Stimulated activated CD4-positive, alpha-beta T cell treated with anti-CD3 and anti-CD28 coated beads, Interleukin-2, amount 100 ng/mL, for 4 hours (primary cell): Measurements from ENCODE around the gene DBF4B.
"Not testable (repeated sequence)": the region's sequence is repeated elsewhere in the genome, so short reads cannot be mapped to it uniquely, and the experiment has no call there.

Experiments used
- DNase-seq: peaks from one replicate; pipeline ENCODE4 v3.0.0-alpha.2; 2020; ENCODE audit warnings: low read depth

DBF4B gene

DNA sequence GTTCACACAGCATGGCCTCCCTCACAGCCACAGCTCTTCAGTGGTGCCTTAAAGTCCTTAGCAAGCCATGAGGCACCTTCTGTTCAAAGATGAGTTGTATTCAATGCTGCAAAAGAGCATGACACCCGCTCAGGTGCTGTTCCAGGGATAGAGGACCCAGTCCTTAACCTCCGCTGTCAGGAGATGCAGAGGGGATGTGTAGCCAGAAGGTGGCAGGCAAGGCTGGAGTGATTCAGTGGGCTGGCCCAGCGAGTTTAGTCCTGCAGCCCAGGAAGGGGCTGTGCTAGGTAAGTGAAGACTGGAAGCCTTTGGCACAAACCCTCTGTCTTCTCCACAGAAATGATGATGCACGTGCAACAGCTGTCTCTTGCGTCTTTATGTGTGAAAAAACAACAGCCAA lies 25.3 kb downstream of the DBF4B start:
- no peak for DNase-seq

DNA sequence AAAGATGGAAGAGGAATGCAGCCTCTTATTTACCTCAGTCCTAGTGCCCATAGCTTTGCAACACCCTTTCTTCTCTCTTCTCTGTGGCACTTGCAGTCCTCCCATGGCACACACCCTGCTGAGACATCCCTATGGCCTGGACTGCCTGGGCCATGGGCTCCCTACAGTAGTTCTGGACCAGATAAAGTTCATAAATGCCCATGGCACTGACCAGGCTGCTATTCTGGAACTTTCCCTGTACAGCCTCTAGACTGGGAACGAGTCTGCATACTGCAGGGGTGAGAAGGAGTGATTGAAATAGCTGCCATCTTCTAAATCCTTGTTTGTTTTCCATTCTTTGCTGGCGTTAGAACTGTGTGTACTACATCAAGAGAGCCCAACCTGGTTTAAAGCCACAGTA lies 25.8 kb downstream of the DBF4B start:
- no peak for DNase-seq

DNA sequence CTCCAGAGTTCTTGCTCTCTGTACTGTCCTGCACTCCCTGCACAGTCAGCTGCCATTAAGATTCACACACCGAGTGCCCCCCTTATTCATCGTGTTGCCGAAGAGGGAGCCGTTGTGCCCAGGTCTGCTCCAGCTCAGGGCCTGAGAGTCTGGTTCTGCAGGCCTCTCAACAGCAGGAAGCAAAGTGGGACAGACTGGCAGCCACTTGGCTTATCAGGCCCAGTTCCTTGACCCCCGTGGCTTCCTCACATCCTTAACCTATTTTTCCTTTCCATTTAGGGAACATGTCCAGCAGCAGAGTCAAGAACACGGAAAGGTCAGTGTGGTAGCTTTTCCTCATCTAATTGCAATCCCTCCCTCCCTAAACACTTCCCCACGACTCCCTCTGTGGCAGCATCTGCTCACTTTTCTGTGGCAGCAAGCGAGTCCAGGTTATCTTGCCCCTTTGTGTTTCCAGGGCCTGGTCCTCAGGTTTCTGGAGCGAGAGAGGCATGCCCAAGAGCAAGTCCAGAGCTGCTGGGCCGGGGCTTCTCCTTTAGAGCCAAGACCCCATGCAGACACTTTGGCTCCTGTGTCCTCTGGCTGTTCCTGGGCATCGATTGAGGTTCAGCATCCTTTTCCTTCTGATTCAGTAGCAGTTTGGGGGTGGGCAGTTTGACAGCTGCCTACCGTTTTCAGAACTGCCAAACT lies 28.2 kb downstream of the DBF4B start:
- DNase-seq, result no peak

DNA sequence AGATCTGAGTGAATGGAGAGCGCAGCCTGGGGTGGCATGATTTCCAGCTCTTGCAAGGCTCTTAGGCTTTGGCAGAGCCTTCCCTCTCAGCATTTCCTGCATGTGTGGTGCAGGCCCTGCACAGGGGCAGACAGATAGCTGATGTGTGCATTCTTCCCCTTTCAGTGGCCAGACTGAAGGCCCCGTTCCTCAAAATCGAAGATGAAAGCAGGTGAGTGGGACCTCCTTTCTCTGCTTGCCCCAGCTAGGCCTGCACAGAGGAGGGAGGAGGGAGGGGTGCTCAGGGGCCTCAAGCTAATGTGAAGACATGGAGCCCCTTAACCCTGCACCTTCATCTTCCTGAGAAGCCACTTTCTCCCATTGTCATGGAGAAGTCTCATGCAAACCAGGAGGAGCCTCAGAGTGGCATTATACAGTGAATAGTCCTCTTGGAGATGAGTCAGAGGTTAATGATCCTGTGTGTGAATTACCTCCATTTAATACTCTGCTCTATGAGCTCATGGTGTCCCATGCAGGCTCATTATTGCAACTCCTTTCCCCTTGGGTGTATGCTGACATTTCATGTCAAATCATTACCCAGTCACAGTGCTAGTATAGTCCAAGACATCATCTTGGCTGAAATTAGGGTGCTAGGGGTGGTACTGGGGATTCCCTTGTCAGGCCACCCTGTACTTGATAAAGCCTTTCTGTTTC lies 29.9 kb downstream of the DBF4B start:
- DNase-seq, result no peak

DNA sequence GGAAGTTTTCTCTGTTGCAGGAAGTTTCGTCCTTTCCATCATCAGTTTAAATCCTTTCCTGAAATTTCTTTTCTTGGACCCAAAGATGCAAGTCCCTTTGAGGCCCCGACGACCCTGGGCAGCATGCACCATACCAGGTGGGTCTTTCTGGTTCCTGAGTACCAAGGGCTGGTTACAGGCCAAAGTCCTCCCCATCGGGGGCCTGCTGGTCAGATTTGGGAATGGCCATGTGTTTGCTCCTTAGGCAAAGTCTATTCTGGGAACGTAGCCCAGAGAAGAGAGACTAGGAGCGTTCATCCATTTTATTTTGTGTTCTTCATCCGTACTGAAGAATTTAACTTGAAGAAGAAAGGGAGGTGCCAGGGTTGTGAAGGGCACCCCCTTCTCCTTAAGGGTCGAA lies 32.9 kb downstream of the DBF4B start:
- DNase-seq, result no peak

DNA sequence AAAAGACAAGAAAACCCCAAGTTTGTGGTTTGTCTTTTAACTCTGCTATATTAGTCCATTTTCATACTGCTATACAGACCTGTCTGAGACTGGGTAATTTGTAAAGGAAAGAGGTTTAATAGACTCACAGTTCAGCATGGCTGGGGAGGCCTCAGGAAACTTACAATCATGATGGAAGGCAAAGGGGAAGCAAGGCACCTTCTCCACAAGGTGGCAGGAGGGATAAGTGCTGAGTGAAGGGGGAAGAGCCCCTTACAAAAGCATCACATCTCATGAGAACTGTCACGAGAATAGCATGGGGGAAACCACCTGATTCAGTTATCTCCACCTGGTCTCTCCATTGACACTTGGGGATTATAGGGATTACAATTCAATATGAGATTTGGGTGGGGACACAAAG lies 36.8 kb downstream of the DBF4B start:
- DNase-seq, result no peak

DNA sequence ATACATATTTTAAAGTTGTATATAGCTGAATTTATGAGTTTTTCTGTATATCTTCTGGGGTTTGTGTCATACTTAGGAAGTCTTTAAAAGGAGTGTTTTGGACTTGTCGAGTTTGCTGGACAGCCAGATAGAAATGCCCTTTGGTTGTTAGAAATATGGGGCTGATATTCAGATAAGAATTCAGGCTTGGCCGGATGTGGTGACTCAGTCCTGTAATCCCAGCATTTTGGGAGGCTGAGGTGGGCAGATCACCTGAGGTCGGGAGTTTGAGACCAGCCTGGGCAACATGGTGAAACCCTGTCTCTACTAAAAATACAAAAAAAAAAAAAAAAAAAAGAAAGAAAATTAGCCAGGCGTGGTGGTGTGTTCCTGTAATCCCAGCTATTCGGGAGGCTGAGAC lies 37.3 kb downstream of the DBF4B start:
- DNase-seq, result not testable (repeated sequence)

DNA sequence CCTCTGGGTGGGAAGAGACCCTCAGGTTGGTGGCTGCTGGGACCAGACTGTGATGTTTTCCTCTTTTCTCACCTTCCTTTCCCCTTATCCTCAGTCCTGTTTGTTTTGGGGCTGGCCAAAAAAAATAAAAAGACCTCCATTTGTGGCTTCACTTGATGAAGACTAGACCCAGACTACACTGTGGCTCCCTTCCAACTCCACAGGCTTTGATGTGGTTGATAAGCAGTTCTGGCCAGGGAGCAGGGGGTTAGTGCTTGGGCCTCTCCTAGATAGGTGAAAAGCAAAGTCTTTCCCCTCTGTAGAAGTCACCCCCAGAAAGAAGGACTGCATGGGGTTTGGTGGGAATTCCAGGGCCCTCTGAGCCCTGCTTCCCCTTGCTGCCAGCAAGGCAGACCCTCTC lies 39.1 kb downstream of the DBF4B start:
- no peak for DNase-seq

DNA sequence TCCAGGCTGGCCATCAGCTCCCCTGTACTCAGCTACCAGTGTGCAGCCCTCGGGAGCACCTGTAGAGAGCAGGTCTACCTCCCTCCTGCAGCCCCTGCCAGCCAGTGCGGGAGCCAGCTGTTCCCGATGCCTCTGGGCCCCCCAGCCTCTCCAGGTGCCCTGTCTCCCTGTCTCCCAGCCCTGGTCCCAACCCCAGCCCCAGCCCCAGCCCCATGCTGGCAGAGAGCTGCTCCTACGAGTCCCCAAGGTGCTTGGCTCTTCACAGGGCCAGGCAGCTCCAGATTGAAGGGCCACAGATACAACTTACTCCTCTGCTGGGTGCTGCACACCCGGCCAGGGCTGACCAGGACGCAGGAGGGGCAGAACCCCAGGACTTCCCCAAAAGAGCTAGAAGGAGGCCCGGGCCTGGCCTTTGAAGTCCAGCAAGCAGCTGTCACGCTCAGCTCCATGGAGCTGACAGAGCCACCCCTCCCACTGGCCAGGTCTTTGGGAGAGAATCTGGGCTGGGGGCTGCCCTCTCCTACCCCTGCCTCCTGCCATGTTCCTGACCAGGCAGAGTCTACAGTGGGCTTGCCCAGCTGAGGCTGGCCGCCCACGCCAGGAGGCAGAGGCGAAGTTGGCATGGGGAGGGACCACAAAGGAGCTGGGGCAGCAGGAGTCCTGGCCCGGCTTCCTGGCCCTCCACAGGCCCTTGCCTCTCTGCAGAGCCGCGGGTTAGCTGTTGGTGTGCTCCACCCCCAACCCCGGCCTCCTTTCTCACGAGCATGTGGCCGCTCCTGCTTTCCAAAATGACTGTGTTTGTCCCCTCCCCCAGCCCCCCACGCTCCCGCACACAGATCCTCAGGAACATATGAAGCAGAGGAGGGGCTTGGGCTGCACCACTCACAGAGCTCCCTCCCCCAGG lies 40.9 kb downstream of the DBF4B start:
- DNase-seq, result no peak

DNA sequence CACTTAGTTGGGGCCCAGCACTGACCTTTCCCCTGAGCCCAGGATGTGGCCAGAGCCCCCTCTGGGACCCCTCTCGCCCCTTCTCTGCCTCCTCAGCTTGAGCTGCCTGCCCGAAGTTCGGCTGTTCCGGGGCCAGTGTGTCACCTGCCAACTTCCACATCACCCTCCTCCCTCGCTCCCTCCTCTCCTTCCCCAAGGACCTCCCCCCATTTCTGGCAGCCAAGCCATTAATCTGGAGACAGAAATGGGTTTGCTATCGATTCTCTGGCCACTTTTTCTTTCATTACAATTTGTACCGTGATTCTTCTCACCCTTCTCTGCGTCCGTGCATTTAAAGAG lies 41.5 kb downstream of the DBF4B start:
- no peak for DNase-seq

DNA sequence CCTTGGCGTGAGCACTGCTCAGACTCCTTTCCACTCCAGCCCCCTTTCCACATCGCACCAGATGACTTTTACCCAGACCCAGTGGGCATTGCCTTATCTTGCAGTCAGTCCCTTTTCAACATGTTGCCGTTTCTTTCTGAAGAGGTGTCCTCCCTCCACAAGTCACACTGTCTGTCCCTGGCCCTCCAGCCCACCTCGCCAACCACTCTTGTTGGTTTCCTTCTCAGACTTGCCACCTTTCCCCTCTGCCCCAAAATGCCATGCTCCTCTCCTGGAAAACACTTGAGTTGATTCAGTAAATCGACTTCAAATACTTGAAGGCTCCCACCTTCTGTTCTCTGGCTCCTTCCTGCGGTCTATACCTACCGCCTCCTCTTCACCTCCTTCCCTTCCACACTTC lies 42.9 kb downstream of the DBF4B start:
- no peak for DNase-seq

DNA sequence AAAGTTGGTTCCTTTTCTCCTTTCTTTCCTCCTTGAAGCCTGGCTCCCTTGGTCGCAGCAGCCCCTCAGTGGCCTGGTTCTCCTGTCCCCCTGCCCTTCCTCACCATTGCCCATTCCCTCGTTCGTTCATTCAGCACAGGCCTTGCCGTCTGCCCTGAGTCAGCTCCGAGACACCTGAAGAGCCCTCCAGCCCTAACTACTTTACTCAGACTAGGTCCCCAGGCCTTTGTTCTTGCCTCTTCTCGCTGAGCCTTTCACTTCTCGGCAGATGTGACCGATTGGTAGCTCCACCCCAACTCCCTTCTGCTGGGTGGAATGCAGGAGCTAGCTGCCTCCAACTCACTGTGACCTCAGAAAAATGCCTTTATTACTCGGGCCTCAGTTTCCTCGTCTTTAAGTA lies 43.3 kb downstream of the DBF4B start:
- no peak for DNase-seq

DNA sequence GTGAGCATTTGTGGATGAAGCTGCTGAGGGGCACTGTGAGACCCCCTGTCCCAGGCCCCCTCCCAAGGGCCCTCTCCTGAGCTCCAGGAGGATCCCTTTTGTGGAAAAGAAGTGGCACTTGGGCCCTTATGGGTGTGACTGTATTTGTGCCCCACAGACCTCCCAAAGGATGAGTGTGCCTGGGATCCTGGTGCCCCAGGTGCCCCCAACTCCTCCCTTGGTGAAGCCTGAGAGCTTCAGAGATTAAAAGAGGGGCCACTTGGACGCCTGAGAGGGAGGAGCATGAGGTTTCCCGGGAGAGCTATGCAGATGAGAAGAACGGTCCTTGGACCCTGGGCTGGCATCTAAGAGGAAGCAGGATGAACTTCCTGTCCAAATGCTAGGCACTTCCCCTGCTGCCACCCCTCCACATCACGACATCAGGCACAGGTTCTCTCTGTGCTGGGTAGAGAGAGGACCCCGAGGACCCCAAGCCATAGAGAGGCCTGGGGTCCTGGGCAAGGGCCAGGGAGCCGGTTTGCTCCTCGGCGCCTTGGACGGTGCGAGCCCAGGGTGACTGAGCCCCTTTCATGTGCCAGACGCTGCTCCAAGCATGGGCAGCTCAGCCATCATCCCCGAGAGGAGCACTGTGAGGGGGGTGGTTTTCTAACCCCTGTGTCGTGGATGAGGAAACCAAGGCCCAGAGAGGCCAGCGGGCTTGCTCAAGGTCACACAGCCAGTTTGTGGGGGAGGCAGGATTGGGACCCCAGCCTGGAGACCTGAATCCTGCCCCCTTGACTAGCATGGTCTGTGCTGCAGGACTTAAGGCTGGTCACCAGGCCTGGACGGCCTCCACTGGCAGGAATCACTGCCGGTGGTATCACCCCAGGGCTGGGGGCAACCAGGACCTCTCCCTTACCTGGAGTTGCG lies 44.7 kb downstream of the DBF4B start:
- no peak for DNase-seq

DNA sequence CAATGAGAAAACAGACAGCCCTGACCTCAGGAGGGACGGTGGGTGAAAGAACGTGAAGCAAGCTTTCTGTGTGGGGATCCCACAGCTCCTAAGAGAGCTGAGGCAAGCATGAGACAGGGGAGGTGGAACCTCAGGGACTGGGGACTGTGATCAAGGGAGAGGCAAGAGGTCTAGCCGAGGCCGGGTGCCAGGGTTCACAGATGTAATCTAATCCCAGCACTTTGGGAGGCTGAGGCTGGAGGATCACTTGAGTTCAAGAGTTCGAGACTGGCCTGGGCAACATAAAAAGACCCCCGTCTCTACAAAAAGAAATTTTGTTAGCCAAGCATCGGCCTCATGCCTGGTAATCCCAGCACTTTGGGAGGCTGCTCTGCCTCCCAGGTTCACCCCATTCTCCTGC lies 45.8 kb downstream of the DBF4B start:
- DNase-seq, result no peak

DNA sequence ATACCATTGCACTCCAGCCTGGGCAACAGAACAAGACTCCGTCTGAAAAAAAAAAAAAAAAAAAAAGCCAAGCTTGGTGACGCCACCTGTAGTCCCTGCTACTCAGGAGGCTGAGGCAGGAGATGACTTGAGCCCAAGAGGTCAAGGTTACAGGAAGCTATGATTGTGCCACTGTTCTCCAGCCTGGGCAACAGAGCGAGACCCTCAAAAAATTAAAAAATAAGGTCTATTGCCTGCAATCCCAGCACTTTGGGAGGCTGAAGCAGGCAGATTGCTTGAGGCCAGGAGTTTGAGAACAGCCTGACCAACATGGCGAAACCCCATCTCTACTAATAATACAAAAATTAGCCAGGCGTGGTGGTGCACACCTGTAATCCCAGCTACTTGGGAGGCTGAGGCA lies 46.7 kb downstream of the DBF4B start:
- not testable (repeated sequence) for DNase-seq

DNA sequence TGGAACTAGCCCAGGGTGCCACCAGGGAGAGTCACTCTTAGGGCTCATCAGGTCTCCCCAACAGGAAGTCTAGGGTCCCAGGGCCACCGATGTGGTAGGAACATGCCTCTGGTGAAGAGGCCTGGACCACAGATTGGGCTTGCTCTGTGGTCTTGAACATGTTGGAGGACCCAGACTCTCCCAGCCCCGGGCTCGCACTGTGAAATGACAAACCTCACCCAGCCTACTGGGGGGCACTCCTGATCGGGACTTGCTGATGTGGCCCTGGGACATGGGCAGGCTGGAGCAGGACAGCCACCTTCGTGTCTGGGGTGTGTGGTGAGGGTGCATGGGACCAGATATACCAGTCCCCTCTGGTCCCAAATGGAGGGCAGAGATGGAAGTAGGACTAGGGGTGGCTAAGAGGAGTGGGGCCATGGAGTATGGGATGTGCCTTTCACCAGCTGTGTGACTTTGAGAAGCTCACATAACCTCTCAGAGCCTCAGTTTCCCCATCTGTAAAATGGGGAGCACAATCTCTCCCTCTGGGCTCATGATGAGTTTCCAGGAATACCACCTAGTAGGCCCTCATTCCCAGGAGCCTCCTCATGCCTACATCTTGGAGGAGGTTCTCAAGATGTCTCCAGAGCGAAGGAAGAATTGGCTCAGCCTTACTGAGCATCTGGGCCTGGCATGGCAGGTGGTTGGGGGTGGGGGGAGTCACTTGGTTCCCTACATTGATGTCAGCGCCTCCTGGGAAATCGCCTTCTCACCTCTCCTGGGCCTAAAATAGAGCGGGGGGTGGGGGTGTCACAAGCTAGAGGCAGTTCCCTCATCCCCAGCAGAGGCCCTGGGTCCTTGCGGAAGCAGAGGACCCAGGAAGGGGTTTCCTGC lies 48.8 kb downstream of the DBF4B start:
- DNase-seq, result no peak

DNA sequence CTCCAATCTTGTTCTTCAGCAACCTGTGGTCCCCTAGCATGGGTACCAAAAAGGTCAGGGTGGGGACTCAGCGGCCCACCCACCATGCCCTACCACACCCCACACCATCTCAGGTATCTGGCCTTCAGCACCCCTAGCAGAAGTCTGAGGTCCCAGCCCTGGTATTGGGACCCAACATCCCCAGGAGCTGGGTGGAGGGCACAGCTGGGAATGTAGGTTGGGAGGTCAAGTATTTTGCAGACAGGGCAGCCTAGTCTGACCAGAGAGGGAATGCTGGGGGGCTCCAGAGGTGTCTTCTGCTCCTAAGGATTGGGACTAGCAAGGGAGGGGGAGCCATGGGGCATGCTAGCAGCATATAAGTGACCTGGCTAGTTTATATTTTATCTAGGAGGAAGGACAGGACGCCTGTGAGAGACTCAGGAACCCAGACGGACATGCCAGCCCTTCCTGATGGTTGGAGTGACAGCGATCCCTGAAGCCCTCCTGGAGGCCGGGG lies 49.5 kb downstream of the DBF4B start:
- no peak for DNase-seq

DNA sequence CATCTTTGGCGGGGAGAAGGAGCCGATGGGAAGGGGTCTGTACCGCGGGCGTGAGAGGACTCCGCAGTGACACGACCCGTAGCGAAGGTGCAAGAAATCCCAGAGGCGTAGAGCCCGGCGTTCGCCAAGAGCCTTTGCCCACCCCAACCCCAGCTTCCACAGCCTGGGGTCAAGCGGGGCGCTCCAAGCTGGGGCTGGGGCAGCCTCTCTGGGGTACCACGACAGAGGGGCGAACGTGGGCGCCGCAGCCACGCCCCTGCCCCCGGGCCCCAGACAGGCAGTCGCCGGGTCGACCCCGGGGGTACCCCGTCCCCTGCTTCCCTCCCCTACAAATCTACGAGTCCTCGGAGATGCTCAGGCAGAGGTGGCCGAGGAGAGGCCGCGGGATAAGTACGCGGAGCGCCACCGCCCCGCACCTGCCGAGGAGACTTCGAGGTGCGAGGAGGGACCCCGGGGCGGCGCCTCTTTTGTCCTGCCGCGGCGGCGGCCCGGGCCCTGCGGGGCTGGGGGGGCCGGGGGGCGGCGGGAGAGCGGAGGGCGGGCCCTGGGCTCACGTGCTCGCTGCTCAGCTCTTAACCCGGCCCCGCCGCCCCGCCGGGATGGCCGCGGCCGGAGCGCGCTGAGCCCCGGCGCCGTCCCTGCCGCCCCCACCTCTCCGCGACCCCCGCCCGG lies 50.1 kb downstream of the DBF4B start, which contains the start of gene ADAM11:
TSS of gene ADAM11 (plus strand) at position 575 of the 672 bp plus-strand sequence. CDS start 212 bp downstream, outside the sequence.
- no peak for DNase-seq

DNA sequence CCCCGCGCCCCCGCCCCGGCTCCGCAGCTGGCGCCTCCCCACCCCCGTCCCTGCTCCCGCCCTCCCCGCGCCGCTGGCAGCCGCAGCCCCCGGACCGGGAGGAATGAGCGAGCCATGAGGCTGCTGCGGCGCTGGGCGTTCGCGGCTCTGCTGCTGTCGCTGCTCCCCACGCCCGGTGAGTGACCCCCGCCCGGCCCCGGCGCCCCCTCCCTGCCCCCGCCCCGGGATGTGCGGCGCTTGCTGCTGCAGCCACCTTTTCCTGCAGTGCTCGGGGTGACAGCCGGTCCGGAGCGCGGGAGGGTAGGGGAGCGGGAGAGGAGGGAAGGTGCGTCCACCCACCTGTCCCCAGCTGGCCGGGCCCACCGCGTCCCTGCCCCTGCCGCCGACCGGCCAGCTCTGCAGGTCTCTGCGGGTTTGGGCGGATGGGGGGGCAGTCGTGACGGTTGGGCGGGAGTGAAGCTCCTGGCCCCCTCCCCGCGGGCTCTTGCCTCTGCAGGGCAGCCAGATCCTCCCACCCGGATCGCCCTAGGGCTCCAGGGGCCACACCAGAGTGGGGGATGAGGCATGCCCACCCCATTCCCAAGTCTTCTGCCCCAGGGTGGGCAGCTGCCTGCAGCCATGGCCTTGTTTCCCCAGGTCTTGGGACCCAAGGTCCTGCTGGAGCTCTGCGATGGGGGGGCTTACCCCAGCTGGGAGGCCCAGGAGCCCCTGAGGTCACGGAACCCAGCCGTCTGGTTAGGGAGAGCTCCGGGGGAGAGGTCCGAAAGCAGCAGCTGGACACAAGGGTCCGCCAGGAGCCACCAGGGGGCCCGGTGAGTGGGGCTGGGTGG lies 50.8 kb downstream of the DBF4B start:
- no peak for DNase-seq
